Esophagus squamous epithelium (tissue), 5 donors: ENCODE measurements around the gene ABHD8. TPM values are rescaled to one million over a fixed set of nuclear protein-coding genes. Genes with fewer than 3 reads are reported as not detected.

Experiments used
- DNase-seq: peaks from one replicate; lab custom pipeline; 2025; lab: John Stamatoyannopoulos, UW
- H3K27ac ChIP-seq, 4 donors: fragments of 200-600 bp; sonication (generic); one replicate each; pipeline ENCODE4 v1.5.1; 2016 to 2019; ENCODE audit warnings: mild to moderate bottlenecking in 1 of 4
- H3K27me3 ChIP-seq, 4 donors: fragments of 200-600 bp; sonication (generic); 1 replicate in 3 of 4; 2 replicates in 1 of 4; pipeline versions ENCODE4 v1.5.1 to v1.6.0; 2017 to 2021; ENCODE audit warnings: antibody characterized with exemption in 1 of 4
- H3K36me3 ChIP-seq, 3 donors: fragments of 200-600 bp; sonication (generic); one replicate each; pipeline ENCODE4 v1.5.1; 2016 to 2019
- H3K4me1 ChIP-seq, 3 donors: fragments of 200-600 bp; sonication (generic); one replicate each; pipeline ENCODE4 v1.5.1; 2017 to 2019
- H3K4me3 ChIP-seq, 4 donors: fragments of 200-600 bp; sonication (generic); 1 replicate in 3 of 4; 2 replicates in 1 of 4; pipeline ENCODE4 v1.5.1; 2016 to 2019; ENCODE audit warnings: mild to moderate bottlenecking in 2 of 4, moderate library complexity in 1 of 4
- H3K9me3 ChIP-seq, 3 donors: fragments of 200-600 bp; sonication (generic); one replicate each; pipeline ENCODE4 v1.5.1; 2016 to 2019
- POLR2A ChIP-seq, 4 donors: fragments of 450-650 bp; IDR thresholded peaks; one replicate each; pipeline ENCODE4 v1.6.1; 2017; ENCODE audit warnings: antibody characterized with exemption in 4 of 4, mild to moderate bottlenecking in 4 of 4, moderate library complexity in 3 of 4
- WGBS, 2 donors: methylation state at CpG; one replicate each; pipeline ENCODE4 v1.1.5; 2018; 5-methylcytosine and 5-hydroxymethylcytosine counted together
- intact Hi-C: fragments of 100-400 bp; cut with DNase I; formaldehyde crosslinking; loops from one replicate; pipeline ENCODE4 v1.15.0; 2022
- total RNA-seq, 4 donors: library from RNA; depleted of rRNA; stranded (reverse); fragments of >200 nt; gene quantifications; one replicate each; pipeline ENCODE4 v1.1.0, GENCODE V29; 2016
- TF ChIP-seq, protein P1 (sequence below), 6 experiments: fragments of 450-650 bp in 4 of 6; fragments of 200-600 bp in 2 of 6; sonication (generic) in 2 of 6; IDR thresholded peaks; one replicate each; pipeline ENCODE4 v1.5.1; 2016 to 2019; ENCODE audit warnings: antibody characterized with exemption in 6 of 6, mild to moderate bottlenecking in 4 of 6, moderate library complexity in 4 of 6
- donor health status: DM: yes; HTN: yes; CAD: no.

Gene ABHD8
- total RNA-seq, 4 donors from 2014 or later, result 2.0 to 8.4 (median 5.2) TPM

DNA sequence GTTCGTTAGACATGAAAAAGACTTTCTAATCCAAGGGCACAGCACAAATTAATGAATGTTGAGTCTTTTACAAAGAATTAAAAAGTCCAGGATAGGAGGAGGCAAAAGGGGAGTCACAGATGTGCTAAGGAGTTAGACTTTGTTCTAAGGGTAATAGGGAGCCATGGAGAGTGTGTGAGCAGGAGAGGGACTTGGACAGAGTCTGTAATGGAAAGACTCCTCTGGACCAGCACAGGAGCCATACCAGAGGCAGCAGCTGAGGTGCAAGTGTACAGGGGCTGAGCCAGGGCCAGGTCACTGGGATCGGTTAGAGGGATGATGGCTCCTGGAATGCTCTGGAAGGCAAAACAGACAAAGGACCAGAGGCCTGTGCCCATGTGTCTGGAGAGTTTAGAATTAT is 44.7 kb upstream of the ABHD8 start:
- peaks cover 0 to 27% (median 0%) of the 10 kb centered on the region in 4 donors for H3K27me3 ChIP-seq
- TF ChIP-seq POLR2A (IDR thresholded peaks at IDR 0.05), result no peak
- TF ChIP-seq, protein P1, sequence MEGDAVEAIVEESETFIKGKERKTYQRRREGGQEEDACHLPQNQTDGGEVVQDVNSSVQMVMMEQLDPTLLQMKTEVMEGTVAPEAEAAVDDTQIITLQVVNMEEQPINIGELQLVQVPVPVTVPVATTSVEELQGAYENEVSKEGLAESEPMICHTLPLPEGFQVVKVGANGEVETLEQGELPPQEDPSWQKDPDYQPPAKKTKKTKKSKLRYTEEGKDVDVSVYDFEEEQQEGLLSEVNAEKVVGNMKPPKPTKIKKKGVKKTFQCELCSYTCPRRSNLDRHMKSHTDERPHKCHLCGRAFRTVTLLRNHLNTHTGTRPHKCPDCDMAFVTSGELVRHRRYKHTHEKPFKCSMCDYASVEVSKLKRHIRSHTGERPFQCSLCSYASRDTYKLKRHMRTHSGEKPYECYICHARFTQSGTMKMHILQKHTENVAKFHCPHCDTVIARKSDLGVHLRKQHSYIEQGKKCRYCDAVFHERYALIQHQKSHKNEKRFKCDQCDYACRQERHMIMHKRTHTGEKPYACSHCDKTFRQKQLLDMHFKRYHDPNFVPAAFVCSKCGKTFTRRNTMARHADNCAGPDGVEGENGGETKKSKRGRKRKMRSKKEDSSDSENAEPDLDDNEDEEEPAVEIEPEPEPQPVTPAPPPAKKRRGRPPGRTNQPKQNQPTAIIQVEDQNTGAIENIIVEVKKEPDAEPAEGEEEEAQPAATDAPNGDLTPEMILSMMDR (IDR thresholded peaks at IDR 0.05), result no peak
- intact Hi-C loops, result loop anchor here (2.0 kb wide), 1 partner anchor 37 kb away; no protein-coding TSS in a partner anchor

DNA sequence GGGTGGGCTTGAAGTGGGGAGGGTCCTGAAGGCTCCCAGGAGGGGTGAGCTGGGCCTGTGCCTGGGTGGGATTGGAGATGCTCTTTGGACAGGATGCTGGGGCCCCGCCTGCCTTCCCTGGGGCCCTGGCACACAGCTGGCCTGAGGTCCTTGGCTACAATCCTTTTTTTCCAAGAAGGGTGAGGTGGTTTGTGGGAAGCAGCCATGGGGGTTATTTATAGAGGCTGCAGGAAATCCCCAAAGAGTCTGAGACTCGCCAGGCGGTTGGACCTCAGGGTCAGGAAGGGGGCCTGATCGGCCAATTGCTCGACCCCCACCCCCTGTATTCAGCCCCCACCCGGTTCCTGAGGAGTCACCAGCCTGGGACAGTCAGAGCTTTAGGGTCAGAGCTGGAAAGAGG is 44.1 kb upstream of the ABHD8 start:
- intact Hi-C loops, result loop anchor here (2.0 kb wide), 1 partner anchor 37 kb away; no protein-coding TSS in a partner anchor
- H3K4me3 ChIP-seq, result no peak overlapping the region
- TF ChIP-seq, protein P1 (IDR thresholded peaks at IDR 0.05), result no peak
- no peak for TF ChIP-seq POLR2A (IDR thresholded peaks at IDR 0.05)
- DNase-seq, result no peak
- peaks cover 0 to 23% (median 0%) of the 10 kb centered on the region in 4 donors for H3K27me3 ChIP-seq
- WGBS, 2 donors, result 14 to 21% methylated on average over 5 of the region's 6 CpGs
- H3K4me1 ChIP-seq, result peaks cover 7 to 52% (median 13%) of the 10 kb centered on the region in 3 donors
- H3K36me3 ChIP-seq, result peaks cover 0 to 6% (median 0%) of the 10 kb centered on the region in 3 donors
- H3K27ac ChIP-seq, result peak overlapping the region in 3 of 4 donors; percentile 43 to 82 (median 72)
- no peaks in the 10 kb centered on the region for H3K9me3 ChIP-seq

More for the DNA sequence above, 44.7 kb upstream of the ABHD8 start:
- Histone ChIP-seq H3K9me3 (no peaks in the 10 kb centered on the region), H3K36me3 (peaks cover 0 to 4% (median 0%) of the 10 kb centered on the region in 3 donors), H3K4me1 (peaks cover 7 to 52% (median 13%) of the 10 kb centered on the region in 3 donors), H3K27ac (peak overlapping the region; percentile 4 to 82 (median 58)), H3K4me3 (no peak overlapping the region)
- WGBS, 2 donors, result 47 to 74% methylated on average over 2 of the region's 2 CpGs
- no peak for DNase-seq

DNA sequence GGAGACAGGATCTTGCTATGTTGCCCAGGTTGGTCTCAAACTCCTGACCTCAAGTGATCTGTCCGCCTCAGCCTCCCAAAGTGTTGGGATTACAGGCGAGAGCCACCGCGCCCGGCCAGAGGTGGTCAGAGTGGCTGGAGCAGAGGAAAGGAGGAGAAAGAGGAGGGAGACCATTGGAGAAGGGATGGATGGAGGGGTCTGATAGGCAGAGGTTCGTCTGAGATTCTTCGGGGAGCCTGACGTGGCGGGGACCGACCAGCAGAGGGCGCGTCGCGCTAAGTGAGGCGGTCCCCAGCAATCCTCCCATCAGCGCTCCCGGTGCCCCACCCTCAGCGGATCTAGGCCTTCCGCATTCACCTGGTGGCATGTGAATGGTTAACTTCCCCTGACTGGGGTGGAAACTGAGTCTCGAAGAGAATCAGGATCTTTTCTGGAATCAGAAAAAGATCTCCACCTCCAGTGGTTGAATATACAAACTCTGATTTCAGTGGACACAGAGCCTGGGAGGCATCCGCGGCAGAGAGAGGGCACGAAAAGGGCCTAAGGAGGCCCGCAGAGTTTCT is 43.0 kb upstream of the ABHD8 start:
- TF ChIP-seq, protein P1 (IDR thresholded peaks at IDR 0.05), result peak; percentile 92 to 96 (median 94)
- no peak for TF ChIP-seq POLR2A (IDR thresholded peaks at IDR 0.05)
- 18 to 76% methylated on average over 5 to 18 of the region's 24 CpGs for WGBS, 2 donors
- H3K4me3 ChIP-seq, result no peak overlapping the region
- no peaks in the 10 kb centered on the region for H3K9me3 ChIP-seq
- intact Hi-C loops, result loop anchor here (2.0 kb wide), 1 partner anchor 39 kb away; no protein-coding TSS in a partner anchor
- peaks cover 0 to 15% (median 0%) of the 10 kb centered on the region in 4 donors for H3K27me3 ChIP-seq
- peaks cover 7 to 44% (median 13%) of the 10 kb centered on the region in 3 donors for H3K4me1 ChIP-seq
- DNase-seq, result no peak
- H3K27ac ChIP-seq, result peak overlapping the region in 2 of 4 donors; percentile 33 to 72
- H3K36me3 ChIP-seq, result peaks cover 0 to 18% (median 0%) of the 10 kb centered on the region in 3 donors

DNA sequence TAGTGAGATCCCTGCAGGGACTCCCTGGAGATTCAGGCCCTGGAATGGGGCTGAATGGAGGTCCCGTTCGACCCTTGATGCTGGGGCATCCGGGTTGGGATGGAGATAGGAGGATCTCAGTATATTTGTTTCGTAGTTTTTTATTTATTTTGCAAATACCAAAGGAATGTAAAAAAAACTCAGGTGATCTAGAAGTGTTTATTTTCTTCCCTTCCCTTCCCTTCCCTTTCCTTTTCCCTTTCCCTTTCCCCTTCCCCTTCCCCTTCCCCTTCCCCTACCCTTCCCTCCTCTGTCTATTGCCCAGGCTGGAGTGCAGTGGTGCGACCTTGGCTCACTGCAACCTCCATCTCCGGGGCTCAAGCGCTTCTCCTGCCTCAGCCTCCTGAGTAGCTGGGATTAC is 38.6 kb upstream of the ABHD8 start:
- intact Hi-C loops, result no loop called here
- Histone ChIP-seq H3K9me3 (no peaks in the 10 kb centered on the region), H3K27ac (no peak overlapping the region), H3K4me3 (no peak overlapping the region), H3K27me3 (no peaks in the 10 kb centered on the region), H3K4me1 (peaks cover 10 to 49% (median 14%) of the 10 kb centered on the region in 3 donors), H3K36me3 (peaks cover 0 to 22% (median 0%) of the 10 kb centered on the region in 3 donors)
- no peak for TF ChIP-seq POLR2A (IDR thresholded peaks at IDR 0.05)
- TF ChIP-seq, protein P1 (IDR thresholded peaks at IDR 0.05), result no peak
- DNase-seq, result no peak
- WGBS, 2 donors, result 79 to 81% methylated on average over 7 of the region's 7 CpGs

DNA sequence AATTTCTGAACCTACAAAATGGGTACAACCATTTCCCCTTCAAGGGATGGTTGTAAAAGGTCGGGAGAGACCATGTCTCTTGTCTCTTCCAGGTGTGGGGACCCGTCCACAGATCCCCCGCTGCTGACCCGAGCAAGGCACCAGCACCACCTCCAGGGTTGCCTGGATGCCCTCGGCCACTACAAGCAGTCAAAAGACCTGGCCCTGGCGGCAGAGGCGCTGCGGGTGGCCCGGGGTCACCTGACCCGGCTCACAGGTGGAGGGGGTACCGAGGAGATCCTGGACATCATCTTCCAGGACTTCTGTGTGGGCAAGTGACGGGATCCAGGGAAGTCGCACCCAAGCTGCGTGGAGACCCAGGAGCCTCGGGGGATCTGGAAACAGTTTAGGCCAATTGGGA is 38.2 kb upstream of the ABHD8 start:
- Histone ChIP-seq H3K9me3 (no peaks in the 10 kb centered on the region), H3K4me3 (no peak overlapping the region), H3K4me1 (peaks cover 11 to 49% (median 12%) of the 10 kb centered on the region in 3 donors), H3K27ac (no peak overlapping the region), H3K27me3 (no peaks in the 10 kb centered on the region), H3K36me3 (peaks cover 0 to 22% (median 0%) of the 10 kb centered on the region in 3 donors)
- no peak for DNase-seq
- no peak for TF ChIP-seq POLR2A (IDR thresholded peaks at IDR 0.05)
- TF ChIP-seq, protein P1 (IDR thresholded peaks at IDR 0.05), result no peak
- whole genome bisulfite sequencing, 2 donors, result 87 to 94% methylated on average over 3 to 4 of the region's 15 CpGs
- intact Hi-C loops, result no loop called here
